MM.1S (cell line): ENCODE measurements around the gene FOXN3.

Experiments
- DNase-seq: peaks from one replicate; pipeline ENCODE4 v3.0.0-alpha.2; 2015
- H2AFZ ChIP-seq: fragments of 300-600 bp; sonication (generic); 2 replicates; pipeline ENCODE4 v1.6.0; 2016; ENCODE audit warnings: antibody characterized with exemption, low read length
- H3F3A ChIP-seq: fragments of 300-600 bp; sonication (generic); 2 replicates; pipeline ENCODE4 v1.6.1; 2016; ENCODE audit warnings: mild to moderate bottlenecking, antibody characterized with exemption, low read length, moderate library complexity, mixed read lengths; ENCODE audit not compliant: insufficient read depth
- H3K27ac ChIP-seq: fragments of 300-600 bp; sonication (generic); 2 replicates; pipeline ENCODE4 v1.5.1; 2016; ENCODE audit warnings: mild to moderate bottlenecking, low read length
- H3K27me3 ChIP-seq: fragments of 300-600 bp; sonication (generic); replicated peaks from 2 replicates; pipeline ENCODE4 v1.6.0; 2016; ENCODE audit warnings: low read length; ENCODE audit not compliant: insufficient read depth
- H3K36me3 ChIP-seq: fragments of 300-600 bp; sonication (generic); replicated peaks from 2 replicates; pipeline ENCODE4 v1.6.1; 2016; ENCODE audit warnings: mild to moderate bottlenecking, low read length, mixed read lengths; ENCODE audit not compliant: insufficient read depth
- H3K4me1 ChIP-seq: fragments of 300-600 bp; sonication (generic); 2 replicates; pipeline ENCODE4 v1.6.1; 2016; ENCODE audit warnings: low read length, mixed read lengths
- H3K4me2 ChIP-seq: fragments of 300-600 bp; sonication (generic); 2 replicates; pipeline ENCODE4 v1.6.0; 2016; ENCODE audit warnings: low read depth, low read length
- H3K4me3 ChIP-seq: fragments of 300-600 bp; sonication (generic); 2 replicates; pipeline ENCODE4 v1.5.1; 2016; ENCODE audit warnings: low read length, mixed read lengths
- H3K79me2 ChIP-seq: fragments of 300-600 bp; sonication (generic); 2 replicates; pipeline ENCODE4 v1.6.1; 2016; ENCODE audit warnings: mixed run types, low read length, mixed read lengths
- H3K9ac ChIP-seq: fragments of 300-600 bp; sonication (generic); 2 replicates; pipeline ENCODE4 v1.6.1; 2016; ENCODE audit warnings: low read length, mixed read lengths
- H3K9me2 ChIP-seq: fragments of 300-600 bp; sonication (generic); replicated peaks from 2 replicates; pipeline ENCODE4 v1.6.1; 2016; ENCODE audit warnings: mild to moderate bottlenecking, low read length, mixed read lengths; ENCODE audit not compliant: insufficient read depth
- H3K9me3 ChIP-seq: fragments of 300-600 bp; sonication (generic); replicated peaks from 2 replicates; pipeline ENCODE4 v1.6.1; 2016; ENCODE audit warnings: mild to moderate bottlenecking, low read length, mixed read lengths; ENCODE audit not compliant: insufficient read depth
- H4K20me1 ChIP-seq: fragments of 300-600 bp; sonication (generic); 2 replicates; pipeline ENCODE4 v1.6.1; 2016; ENCODE audit warnings: mild to moderate bottlenecking, low read length, moderate library complexity, mixed read lengths; ENCODE audit not compliant: insufficient read depth
- EZH2 ChIP-seq: fragments of 300-600 bp; sonication (generic); optimal IDR thresholded peaks from 2 replicates; pipeline ENCODE3; 2017; ENCODE audit warnings: low read depth, mild to moderate bottlenecking, antibody characterized with exemption, low read length, mixed read lengths
- EZH2phosphoT487 ChIP-seq: fragments of 300-600 bp; sonication (generic); IDR thresholded peaks from 2 replicates; pipeline ENCODE4 v1.6.1; 2018; ENCODE audit warnings: antibody characterized with exemption, low read length
- TF ChIP-seq, protein P1 (sequence below): fragments of 300-600 bp; sonication (generic); IDR thresholded peaks from 2 replicates; pipeline ENCODE4 v1.5.1; 2016; ENCODE audit warnings: antibody characterized with exemption, low read length, mixed read lengths

Gene FOXN3

GRCh38 chr14:89454996-89455395 is 38.0 kb upstream of the FOXN3 start:
- no peaks in the 10 kb centered on the region for H3F3A ChIP-seq
- no peaks in the 10 kb centered on the region for H3K9me2 ChIP-seq
- DNase-seq = no peak
- H3K9ac ChIP-seq = no peak overlapping the region
- H3K27me3 ChIP-seq = no peaks in the 10 kb centered on the region
- no peaks in the 10 kb centered on the region for H3K4me1 ChIP-seq
- H3K79me2 ChIP-seq = no peaks in the 10 kb centered on the region
- no peaks in the 10 kb centered on the region for H3K36me3 ChIP-seq
- H3K4me2 ChIP-seq = no peak overlapping the region
- no peak overlapping the region for H2AFZ ChIP-seq
- no peak overlapping the region for H3K27ac ChIP-seq
- no peaks in the 10 kb centered on the region for H4K20me1 ChIP-seq
- TF ChIP-seq EZH2 (no peak), EZH2phosphoT487 (no peak)
- TF ChIP-seq, protein P1, sequence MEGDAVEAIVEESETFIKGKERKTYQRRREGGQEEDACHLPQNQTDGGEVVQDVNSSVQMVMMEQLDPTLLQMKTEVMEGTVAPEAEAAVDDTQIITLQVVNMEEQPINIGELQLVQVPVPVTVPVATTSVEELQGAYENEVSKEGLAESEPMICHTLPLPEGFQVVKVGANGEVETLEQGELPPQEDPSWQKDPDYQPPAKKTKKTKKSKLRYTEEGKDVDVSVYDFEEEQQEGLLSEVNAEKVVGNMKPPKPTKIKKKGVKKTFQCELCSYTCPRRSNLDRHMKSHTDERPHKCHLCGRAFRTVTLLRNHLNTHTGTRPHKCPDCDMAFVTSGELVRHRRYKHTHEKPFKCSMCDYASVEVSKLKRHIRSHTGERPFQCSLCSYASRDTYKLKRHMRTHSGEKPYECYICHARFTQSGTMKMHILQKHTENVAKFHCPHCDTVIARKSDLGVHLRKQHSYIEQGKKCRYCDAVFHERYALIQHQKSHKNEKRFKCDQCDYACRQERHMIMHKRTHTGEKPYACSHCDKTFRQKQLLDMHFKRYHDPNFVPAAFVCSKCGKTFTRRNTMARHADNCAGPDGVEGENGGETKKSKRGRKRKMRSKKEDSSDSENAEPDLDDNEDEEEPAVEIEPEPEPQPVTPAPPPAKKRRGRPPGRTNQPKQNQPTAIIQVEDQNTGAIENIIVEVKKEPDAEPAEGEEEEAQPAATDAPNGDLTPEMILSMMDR = no peak
- no peak overlapping the region for H3K4me3 ChIP-seq
- no peaks in the 10 kb centered on the region for H3K9me3 ChIP-seq

DNA sequence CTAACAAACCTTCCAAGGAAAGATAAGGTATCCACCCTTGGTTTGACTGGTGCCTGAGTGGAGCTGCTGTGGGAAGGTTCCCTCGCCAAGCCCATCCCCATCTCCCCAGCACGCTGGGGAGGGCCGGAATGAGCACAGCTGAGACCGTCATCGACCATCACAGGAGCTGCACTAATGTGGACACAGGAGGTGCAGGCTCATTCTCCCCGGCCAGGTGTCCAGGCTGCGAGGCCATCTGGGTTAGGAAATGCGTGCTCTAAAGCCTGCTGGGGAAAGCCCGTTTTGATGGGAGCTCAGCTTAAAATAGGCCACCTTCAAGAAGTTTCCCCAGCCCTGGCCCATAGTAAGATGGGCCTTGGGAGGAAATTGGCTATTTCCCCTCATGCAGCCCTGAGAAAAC is 35.2 kb upstream of the FOXN3 start:
- no peak for DNase-seq
- no peak overlapping the region for H3K4me3 ChIP-seq
- TF ChIP-seq EZH2phosphoT487 (no peak), EZH2 (no peak)
- TF ChIP-seq, protein P1 = no peak
- H3K27me3 ChIP-seq = no peaks in the 10 kb centered on the region
- no peaks in the 10 kb centered on the region for H3F3A ChIP-seq
- H3K36me3 ChIP-seq = no peaks in the 10 kb centered on the region
- no peaks in the 10 kb centered on the region for H3K79me2 ChIP-seq
- H3K27ac ChIP-seq = no peak overlapping the region
- H3K4me1 ChIP-seq = no peaks in the 10 kb centered on the region
- H3K9me2 ChIP-seq = no peaks in the 10 kb centered on the region
- no peaks in the 10 kb centered on the region for H3K9me3 ChIP-seq
- no peaks in the 10 kb centered on the region for H4K20me1 ChIP-seq
- no peak overlapping the region for H3K9ac ChIP-seq
- no peak overlapping the region for H2AFZ ChIP-seq
- no peak overlapping the region for H3K4me2 ChIP-seq

DNA sequence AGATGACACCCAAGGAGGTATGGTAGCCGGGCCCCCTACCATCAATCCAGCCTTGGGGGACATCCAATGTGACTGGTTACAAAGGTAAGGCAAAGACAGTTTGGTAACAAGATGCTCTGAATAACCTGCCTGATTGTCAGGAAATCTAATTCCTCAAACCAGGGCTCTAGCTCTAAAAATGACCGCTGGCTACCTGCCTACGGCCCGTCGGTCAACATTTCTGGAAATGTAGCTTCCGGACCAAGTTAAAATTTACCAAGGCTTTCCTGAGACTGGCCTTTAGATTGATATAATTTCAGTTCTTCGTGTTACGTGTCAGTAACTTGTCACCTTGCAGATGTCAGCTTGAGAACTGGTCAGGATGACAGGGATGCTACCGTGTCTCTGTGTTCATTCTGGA is 34.2 kb upstream of the FOXN3 start:
- Histone ChIP-seq H3K4me1 (no peaks in the 10 kb centered on the region), H3K4me3 (no peak overlapping the region), H3K9ac (no peak overlapping the region), H3K4me2 (no peak overlapping the region), H2AFZ (no peak overlapping the region), H3F3A (no peaks in the 10 kb centered on the region), H3K36me3 (no peaks in the 10 kb centered on the region), H4K20me1 (no peaks in the 10 kb centered on the region), H3K79me2 (no peaks in the 10 kb centered on the region), H3K27ac (no peak overlapping the region), H3K27me3 (no peaks in the 10 kb centered on the region), H3K9me3 (no peaks in the 10 kb centered on the region), H3K9me2 (no peaks in the 10 kb centered on the region)
- TF ChIP-seq EZH2phosphoT487 (no peak), EZH2 (no peak)
- TF ChIP-seq, protein P1 = no peak
- no peak for DNase-seq
